ENCODE results near the gene SMDT1. TPM values are rescaled to one million over a fixed set of nuclear protein-coding genes. Genes with fewer than 3 reads are reported as not detected.

Gene SMDT1
- total and polyA plus RNA-seq, 9 of the 15 experiments (the other 6 are each of a cell fraction or from before 2014, with no cell fraction given): 7.9 to 65.2 (median 14.3) TPM

- TF ChIP-seq, protein P1, sequence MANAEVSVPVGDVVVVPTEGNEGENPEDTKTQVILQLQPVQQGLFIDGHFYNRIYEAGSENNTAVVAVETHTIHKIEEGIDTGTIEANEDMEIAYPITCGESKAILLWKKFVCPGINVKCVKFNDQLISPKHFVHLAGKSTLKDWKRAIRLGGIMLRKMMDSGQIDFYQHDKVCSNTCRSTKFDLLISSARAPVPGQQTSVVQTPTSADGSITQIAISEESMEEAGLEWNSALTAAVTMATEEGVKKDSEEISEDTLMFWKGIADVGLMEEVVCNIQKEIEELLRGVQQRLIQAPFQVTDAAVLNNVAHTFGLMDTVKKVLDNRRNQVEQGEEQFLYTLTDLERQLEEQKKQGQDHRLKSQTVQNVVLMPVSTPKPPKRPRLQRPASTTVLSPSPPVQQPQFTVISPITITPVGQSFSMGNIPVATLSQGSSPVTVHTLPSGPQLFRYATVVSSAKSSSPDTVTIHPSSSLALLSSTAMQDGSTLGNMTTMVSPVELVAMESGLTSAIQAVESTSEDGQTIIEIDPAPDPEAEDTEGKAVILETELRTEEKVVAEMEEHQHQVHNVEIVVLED (CRISPR knock-in tag; IDR thresholded peaks at IDR 0.05): no peak
These were observed 5.2 kb upstream of the SMDT1 start, which contains the start of gene PHETA2 (continued) for GRCh38 chr22:42074132-42074811.

GRCh38 chr22:42074846-42075676 is 4.4 kb upstream of the SMDT1 start:
- WGBS (ENCODE audit: insufficient coverage, low coverage, missing lambda C conversion rate): 79% methylated on average over 7 of the region's 9 CpGs
- Histone ChIP-seq H3K79me2 (ENCODE audit: control insufficient read depth, insufficient read depth, low read length) (peaks cover 7% of the 10 kb centered on the region), H2AFZ (ENCODE audit: low read depth, low read length) (no peak overlapping the region), H3K9me1 (ENCODE audit: control insufficient read depth, insufficient read depth, low read length) (no peaks in the 10 kb centered on the region), H3K36me3 (ENCODE audit: control insufficient read depth, insufficient read depth, low read length) (no peaks in the 10 kb centered on the region), H3K27me3 (ENCODE audit: control insufficient read depth in 2 of 2, insufficient read depth in 2 of 2, low read length in 2 of 2) (no peaks in the 10 kb centered on the region), H3K4me3 (no peak overlapping the region), H3K4me1 (replicated peaks in 1 of 2; ENCODE audit: control insufficient read depth in 2 of 2, insufficient read depth in 2 of 2, low read length in 2 of 2) (peaks cover 17 to 46% of the 10 kb centered on the region in 2 experiments), H3K9me3 (replicated peaks; ENCODE audit: control insufficient read depth, insufficient read depth, low read depth, low read length) (no peaks in the 10 kb centered on the region), H3K4me2 (ENCODE audit: insufficient read depth, low read length) (no peak overlapping the region), H3K9ac (ENCODE audit: insufficient read depth in 1 of 2, low read depth in 2 of 2, low read length in 2 of 2) (no peak overlapping the region), H3K27ac (ENCODE audit: extremely low read depth, low read depth, low read length) (no peak overlapping the region), H4K20me1 (replicated peaks; ENCODE audit: control insufficient read depth, insufficient read depth, low read length) (no peaks in the 10 kb centered on the region)
- FAIRE-seq: no peak
- no peak for DNase-seq (ENCODE audit: extremely low read depth in 1 of 4, low spot score in 3 of 4)
- CTCF ChIA-PET (ENCODE audit: low intra/inter-chr PET ratio): no interaction called here
- no peak for ATAC-seq
- POLR2A ChIA-PET: interaction anchor here (0.7 to 1.5 kb wide), 2 partner anchors 15 to 124 kb away, joined by 3 to 11 read pairs; partner anchors contain the start of gene NDUFA6
- BruUV-seq (replicated peaks): no TSS peak
- intact Hi-C loops (cut with micrococcal nuclease) (loop anchor here (10.0 kb wide), 1 partner anchor 110 kb away; the partner anchor contains the start of gene SEPTIN3), in situ Hi-C loops (cut with MboI) (no loop called here)
- TF ChIP-seq CBX8 (IDR thresholded peaks at IDR 0.05; ENCODE audit: borderline replicate concordance, extremely low read depth, low read depth, low read length, poor library complexity, severe bottlenecking): no peak
- TF ChIP-seq, protein P2, sequence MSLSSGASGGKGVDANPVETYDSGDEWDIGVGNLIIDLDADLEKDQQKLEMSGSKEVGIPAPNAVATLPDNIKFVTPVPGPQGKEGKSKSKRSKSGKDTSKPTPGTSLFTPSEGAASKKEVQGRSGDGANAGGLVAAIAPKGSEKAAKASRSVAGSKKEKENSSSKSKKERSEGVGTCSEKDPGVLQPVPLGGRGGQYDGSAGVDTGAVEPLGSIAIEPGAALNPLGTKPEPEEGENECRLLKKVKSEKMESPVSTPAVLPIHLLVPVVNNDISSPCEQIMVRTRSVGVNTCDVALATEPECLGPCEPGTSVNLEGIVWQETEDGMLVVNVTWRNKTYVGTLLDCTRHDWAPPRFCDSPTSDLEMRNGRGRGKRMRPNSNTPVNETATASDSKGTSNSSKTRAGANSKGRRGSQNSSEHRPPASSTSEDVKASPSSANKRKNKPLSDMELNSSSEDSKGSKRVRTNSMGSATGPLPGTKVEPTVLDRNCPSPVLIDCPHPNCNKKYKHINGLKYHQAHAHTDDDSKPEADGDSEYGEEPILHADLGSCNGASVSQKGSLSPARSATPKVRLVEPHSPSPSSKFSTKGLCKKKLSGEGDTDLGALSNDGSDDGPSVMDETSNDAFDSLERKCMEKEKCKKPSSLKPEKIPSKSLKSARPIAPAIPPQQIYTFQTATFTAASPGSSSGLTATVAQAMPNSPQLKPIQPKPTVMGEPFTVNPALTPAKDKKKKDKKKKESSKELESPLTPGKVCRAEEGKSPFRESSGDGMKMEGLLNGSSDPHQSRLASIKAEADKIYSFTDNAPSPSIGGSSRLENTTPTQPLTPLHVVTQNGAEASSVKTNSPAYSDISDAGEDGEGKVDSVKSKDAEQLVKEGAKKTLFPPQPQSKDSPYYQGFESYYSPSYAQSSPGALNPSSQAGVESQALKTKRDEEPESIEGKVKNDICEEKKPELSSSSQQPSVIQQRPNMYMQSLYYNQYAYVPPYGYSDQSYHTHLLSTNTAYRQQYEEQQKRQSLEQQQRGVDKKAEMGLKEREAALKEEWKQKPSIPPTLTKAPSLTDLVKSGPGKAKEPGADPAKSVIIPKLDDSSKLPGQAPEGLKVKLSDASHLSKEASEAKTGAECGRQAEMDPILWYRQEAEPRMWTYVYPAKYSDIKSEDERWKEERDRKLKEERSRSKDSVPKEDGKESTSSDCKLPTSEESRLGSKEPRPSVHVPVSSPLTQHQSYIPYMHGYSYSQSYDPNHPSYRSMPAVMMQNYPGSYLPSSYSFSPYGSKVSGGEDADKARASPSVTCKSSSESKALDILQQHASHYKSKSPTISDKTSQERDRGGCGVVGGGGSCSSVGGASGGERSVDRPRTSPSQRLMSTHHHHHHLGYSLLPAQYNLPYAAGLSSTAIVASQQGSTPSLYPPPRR (CRISPR knock-in tag; IDR thresholded peaks at IDR 0.05; ENCODE audit: borderline replicate concordance): no peak
- TF ChIP-seq ZFP36 (IDR thresholded peaks at IDR 0.05; ENCODE audit: low read depth, low read length, partially characterized antibody): no peak
- TF ChIP-seq FOS (IDR thresholded peaks at IDR 0.05; ENCODE audit: extremely low read depth, insufficient read length): no peak
- no peak for TF ChIP-seq NFIC (IDR thresholded peaks at IDR 0.05)
- TF ChIP-seq KLF13 (tag; IDR thresholded peaks at IDR 0.05; ENCODE audit: borderline replicate concordance, low read depth): no peak

Measured in K562 (cell line).